Inflammatory macrophage (primary cell): Measurements from ENCODE around the gene TUBA1B.

Experiments used
- DNase-seq, 2 donors: peaks; one replicate each; pipeline ENCODE4 v3.0.0-alpha.2; 2020 to 2022

TUBA1B gene

DNA sequence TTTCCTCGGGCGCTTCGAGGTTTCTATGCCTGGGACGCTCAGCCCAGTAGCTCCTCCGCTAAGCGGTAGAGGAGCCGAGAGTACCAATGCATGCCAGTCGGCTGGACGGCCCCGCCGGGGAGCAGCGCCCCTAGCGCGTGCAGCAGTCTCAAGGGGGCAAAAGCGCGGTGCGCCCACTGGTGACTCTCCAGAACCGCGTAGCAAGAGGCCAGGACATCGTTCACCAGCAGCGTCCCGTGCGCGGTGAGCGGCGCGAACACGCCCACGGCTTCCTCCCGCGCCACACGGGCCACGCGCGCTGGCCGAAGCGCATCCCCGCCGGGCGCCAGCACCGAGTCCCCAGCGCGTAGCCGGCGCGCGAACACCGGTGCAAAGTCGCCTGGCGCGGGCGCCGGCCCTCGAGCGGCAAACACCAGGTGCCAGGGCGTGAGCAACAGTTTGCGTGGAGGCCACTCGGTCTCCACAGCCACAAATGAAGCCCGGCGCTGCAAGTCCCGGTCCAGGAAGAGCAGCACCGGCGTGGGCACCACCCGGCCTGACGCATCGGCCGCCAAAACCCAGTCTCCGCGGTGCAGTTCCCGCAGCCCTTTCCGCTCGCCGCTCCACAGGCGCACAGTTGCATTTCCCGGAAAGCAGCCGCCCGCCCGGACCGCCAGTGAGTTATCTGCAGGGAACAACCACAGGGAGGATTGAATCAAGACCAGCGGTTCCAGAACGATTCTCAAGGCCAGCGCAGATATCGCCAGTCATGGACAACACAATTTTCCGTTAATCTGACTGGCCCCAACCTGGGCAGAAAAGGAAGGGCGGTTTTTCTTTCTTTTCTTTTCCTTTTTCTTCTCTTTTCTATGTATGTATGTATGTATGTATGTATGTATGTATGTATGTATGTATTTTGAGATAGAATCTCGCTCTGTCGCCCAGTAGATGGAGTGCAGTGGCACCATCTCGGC, 41.1 kb downstream of the TUBA1B start:
- peak in 1 of 2 donors; percentile 34 for DNase-seq

- DNase-seq, result no peak
Observed at GRCh38 chr12:49088932-49089330, 42.3 kb downstream of the TUBA1B start.

DNA sequence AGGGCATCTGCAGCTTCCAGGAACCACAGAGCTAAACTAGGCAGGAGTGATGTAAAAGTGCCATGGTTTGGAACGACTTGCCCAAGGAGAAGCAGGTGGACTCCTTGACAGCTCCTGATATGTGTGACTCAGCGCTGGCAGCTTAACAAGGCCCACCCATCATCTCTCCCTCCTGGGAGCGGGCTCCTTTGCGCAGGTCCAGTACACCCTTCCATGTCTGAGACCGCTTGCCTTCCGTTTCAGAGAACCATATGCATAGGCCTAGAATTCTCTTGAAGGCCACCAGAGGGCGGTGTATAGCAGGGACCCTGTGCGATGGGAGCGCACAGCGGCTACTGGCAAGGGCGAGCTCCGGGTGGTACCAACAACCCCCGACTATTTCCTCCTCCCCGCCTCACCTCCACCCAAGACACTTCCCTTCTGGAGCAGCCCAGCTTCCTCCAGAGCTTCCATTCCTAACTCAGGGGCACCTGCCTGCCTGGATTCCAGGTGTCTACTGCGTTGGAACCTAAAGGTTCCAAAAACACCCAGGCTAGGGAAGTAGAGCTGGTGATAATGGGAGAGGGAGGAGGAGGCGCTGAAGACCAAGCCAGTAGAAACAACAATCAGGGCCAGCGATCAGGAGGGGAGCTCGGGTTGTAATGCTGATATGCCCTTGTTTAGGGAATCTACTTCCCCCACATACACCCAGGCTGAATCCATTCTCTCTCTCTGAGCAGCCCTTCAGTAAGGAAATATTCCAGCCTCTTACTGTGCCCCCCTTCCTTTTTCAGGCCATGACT, 42.9 kb downstream of the TUBA1B start:
- peak; percentile 73 to 75 for DNase-seq

- no peak for DNase-seq
Observed at GRCh38 chr12:49086116-49086515, 45.1 kb downstream of the TUBA1B start.

DNA sequence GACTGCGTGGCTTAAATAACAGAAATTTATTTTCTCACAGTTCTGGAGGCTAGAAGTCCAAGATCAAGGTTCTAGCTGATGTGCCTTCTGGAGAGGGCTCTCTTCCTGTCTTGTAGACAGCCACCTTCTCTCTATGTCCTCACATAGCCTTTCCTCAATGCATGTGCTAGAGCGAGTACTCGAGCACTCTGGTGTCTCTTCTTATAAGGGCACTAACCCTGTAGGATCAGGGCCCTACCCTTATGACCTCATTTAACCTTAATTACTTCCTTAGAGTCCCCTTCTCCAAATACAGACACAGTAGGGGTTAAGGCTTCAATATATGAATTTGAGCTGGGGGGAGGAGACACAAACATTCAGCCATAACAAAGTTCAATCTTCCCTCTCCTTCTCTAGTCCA, 46.8 kb downstream of the TUBA1B start:
- no peak for DNase-seq

DNA sequence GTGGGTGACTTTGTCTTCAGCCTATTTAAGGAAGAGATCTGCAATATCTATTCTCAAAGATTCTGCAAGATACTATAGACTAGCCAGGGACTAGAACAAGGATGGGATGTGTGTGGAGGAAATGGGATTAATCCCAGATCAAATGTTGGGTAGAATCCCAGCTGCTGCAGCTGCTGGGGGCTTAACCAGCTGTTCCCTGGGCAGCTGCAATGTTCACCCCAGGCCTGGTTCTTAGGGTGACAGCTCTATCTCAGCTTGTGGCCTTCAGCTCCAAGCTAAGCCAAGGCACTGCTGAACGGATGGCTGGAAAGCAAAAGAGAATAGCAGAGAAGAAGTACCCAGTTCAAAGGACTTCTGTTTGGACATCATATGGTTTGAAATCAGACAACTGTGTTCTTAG, 51.4 kb downstream of the TUBA1B start:
- no peak for DNase-seq
